ENCODE data around the gene KRT33B. TPM values are rescaled to one million over a fixed set of nuclear protein-coding genes. Genes with fewer than 3 reads are reported as not detected.

The KRT33B gene
- polyA plus RNA-seq, 3 donors: not detected

GRCh38 chr17:41393294-41393693 lies 23.7 kb upstream of the KRT33B start:
- H3K27ac Mint-ChIP-seq: no peak overlapping the region
- no peaks in the 10 kb centered on the region for H3K4me1 Mint-ChIP-seq
- peaks cover 1 to 18% (median 2%) of the 10 kb centered on the region in 3 donors for H3K27me3 Mint-ChIP-seq (ENCODE audit: low read depth in 3 of 3)
- H3K9me3 Mint-ChIP-seq: peaks cover 0 to 2% (median 0%) of the 10 kb centered on the region in 7 donors
- no peaks in the 10 kb centered on the region for H3K36me3 ChIP-seq (replicated peaks in 1 of 2; ENCODE audit: control insufficient read depth in 1 of 2, insufficient read depth in 2 of 2, low read length in 2 of 2)
- no peak for TF ChIP-seq CTCF (IDR thresholded peaks at IDR 0.05)
- H3K36me3 Mint-ChIP-seq: no peaks in the 10 kb centered on the region
- H2AFZ ChIP-seq (ENCODE audit: insufficient read depth, low read depth, low read length, poor library complexity, severe bottlenecking): no peak overlapping the region
- no peaks in the 10 kb centered on the region for H4K20me1 ChIP-seq (ENCODE audit: insufficient read depth, low read length)
- no peaks in the 10 kb centered on the region for H3K79me2 ChIP-seq (ENCODE audit: insufficient read depth, low read length)
- H3K4me3 Mint-ChIP-seq: no peak overlapping the region
- H3K27ac ChIP-seq (ENCODE audit: low read depth in 1 of 2, low read length in 2 of 2): no peak overlapping the region
- H3K27me3 ChIP-seq (ENCODE audit: control insufficient read depth in 2 of 2, insufficient read depth in 2 of 2, low read length in 2 of 2): peaks cover 2 to 8% of the 10 kb centered on the region in 2 donors
- no peak for DNase-seq
- no peaks in the 10 kb centered on the region for H3K9me3 ChIP-seq (replicated peaks in 1 of 2; ENCODE audit: control insufficient read depth in 1 of 2, insufficient read depth in 1 of 2, low read length in 2 of 2)
- WGBS (ENCODE audit: insufficient coverage): 88% methylated on average over 2 of the region's 5 CpGs
- no peak overlapping the region for H3K4me2 ChIP-seq (replicated peaks; ENCODE audit: extremely low read depth, low read length, poor library complexity, severe bottlenecking)
- no peak overlapping the region for H3K4me3 ChIP-seq (replicated peaks in 1 of 3; ENCODE audit: low read depth in 2 of 3, low read length in 3 of 3)
- no peak overlapping the region for H3K9ac ChIP-seq (ENCODE audit: insufficient read depth, low read length, poor library complexity, severe bottlenecking)
- H3K4me1 ChIP-seq (ENCODE audit: control insufficient read depth in 1 of 2, insufficient read depth in 2 of 2, low read length in 2 of 2): no peaks in the 10 kb centered on the region
- intact Hi-C loops (cut with micrococcal nuclease): no loop called here

- Mint-ChIP-seq H3K27me3 (ENCODE audit: low read depth in 3 of 3) (peaks cover 2 to 17% (median 2%) of the 10 kb centered on the region in 3 donors), H3K36me3 (no peaks in the 10 kb centered on the region), H3K9me3 (peaks cover 0 to 6% (median 4%) of the 10 kb centered on the region in 7 donors), H3K4me1 (no peaks in the 10 kb centered on the region), H3K4me3 (no peak overlapping the region), H3K27ac (no peak overlapping the region)
- no peak overlapping the region for H3K27ac ChIP-seq (ENCODE audit: low read depth in 1 of 2, low read length in 2 of 2)
- H2AFZ ChIP-seq (ENCODE audit: insufficient read depth, low read depth, low read length, poor library complexity, severe bottlenecking): no peak overlapping the region
- no peak overlapping the region for H3K4me3 ChIP-seq (replicated peaks in 1 of 3; ENCODE audit: low read depth in 2 of 3, low read length in 3 of 3)
- no peak overlapping the region for H3K9ac ChIP-seq (ENCODE audit: insufficient read depth, low read length, poor library complexity, severe bottlenecking)
- no CpG with 5 or more reads among the region's 1 CpG for WGBS (ENCODE audit: insufficient coverage)
- intact Hi-C loops (cut with micrococcal nuclease): no loop called here
- H4K20me1 ChIP-seq (ENCODE audit: insufficient read depth, low read length): no peaks in the 10 kb centered on the region
- H3K79me2 ChIP-seq (ENCODE audit: insufficient read depth, low read length): no peaks in the 10 kb centered on the region
- TF ChIP-seq CTCF (IDR thresholded peaks at IDR 0.05): no peak
- H3K9me3 ChIP-seq (replicated peaks in 1 of 2; ENCODE audit: control insufficient read depth in 1 of 2, insufficient read depth in 1 of 2, low read length in 2 of 2): peaks cover 0 to 5% of the 10 kb centered on the region in 2 donors
- H3K27me3 ChIP-seq (ENCODE audit: control insufficient read depth in 2 of 2, insufficient read depth in 2 of 2, low read length in 2 of 2): peaks cover 2 to 12% of the 10 kb centered on the region in 2 donors
- no peaks in the 10 kb centered on the region for H3K36me3 ChIP-seq (replicated peaks in 1 of 2; ENCODE audit: control insufficient read depth in 1 of 2, insufficient read depth in 2 of 2, low read length in 2 of 2)
- no peaks in the 10 kb centered on the region for H3K4me1 ChIP-seq (ENCODE audit: control insufficient read depth in 1 of 2, insufficient read depth in 2 of 2, low read length in 2 of 2)
- no peak for DNase-seq
- H3K4me2 ChIP-seq (replicated peaks; ENCODE audit: extremely low read depth, low read length, poor library complexity, severe bottlenecking): no peak overlapping the region
These were observed 22.7 kb upstream of the KRT33B start for GRCh38 chr17:41392278-41392677.

Measured in CD14-positive monocyte (primary cell).